ENCODE measurements around the gene CFAP45.

CFAP45 gene

GRCh38 chr1:159873530-159874143 is 26.3 kb downstream of the CFAP45 start:
- no peak for DNase-seq (ENCODE audit: low read depth)

DNA sequence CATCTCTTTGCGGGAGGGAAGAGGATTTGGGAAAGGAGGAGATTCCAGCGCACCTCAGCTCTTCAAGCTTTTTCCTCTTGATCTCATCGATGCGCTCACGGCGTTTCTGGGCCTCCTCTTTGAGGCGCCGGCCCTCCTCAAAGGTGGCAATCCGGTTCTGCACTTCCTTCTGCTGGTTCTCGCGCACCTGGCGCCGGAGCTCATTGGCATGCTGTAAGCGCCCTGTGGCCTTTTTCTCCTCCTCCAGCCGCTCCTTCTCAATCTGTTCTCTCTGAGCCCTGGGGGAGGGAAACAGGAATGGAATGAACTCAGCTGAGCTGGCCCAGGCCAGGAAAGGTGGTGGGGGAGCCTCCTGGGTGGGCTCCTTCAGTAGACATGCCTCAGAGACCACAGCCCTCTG is 27.1 kb downstream of the CFAP45 start:
- DNase-seq (ENCODE audit: low read depth): no peak

DNA sequence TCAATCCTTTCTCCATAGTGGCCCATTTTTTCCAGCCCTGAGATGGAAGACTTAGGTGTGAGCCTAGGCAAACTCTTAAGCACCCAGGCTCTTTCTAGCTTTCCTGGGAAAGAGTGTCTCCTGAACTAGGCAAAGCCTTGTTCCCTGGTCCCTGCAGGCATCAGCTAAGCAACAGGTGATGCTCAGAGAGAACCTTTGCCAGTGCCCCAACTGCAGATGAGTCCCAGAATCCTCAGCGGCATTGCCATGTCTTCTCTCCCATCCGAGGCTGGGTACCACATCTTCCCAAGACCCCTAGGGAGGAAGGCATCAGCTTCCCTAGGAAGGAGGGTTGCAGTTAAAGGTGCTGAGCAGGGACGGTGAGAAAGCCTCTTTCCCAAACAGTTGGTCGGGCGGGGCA is 29.3 kb downstream of the CFAP45 start:
- no peak for DNase-seq (ENCODE audit: low read depth)

- no peak for DNase-seq (ENCODE audit: low read depth)
These were observed 30.4 kb downstream of the CFAP45 start for GRCh38 chr1:159869607-159870006.

DNA sequence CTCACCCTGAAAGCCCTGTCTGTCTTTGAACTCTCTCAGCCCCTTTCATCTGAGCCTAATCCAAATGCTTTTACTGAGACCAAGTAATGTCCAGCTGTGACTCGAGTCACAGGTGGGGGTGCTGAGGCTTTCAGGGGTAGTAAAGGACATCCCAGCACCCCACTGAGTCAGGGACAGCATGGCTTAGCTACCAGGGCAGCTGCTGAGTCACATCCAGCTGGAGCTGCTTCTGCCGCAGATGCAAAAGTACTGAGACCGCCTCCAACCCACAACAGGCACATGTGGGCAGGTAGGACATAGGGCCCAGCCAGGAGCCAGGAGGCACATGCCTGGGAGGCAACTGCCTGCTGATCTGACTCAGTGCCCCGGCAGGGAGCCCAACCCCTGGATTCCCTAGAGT is 30.8 kb downstream of the CFAP45 start:
- no peak for DNase-seq (ENCODE audit: low read depth)

GRCh38 chr1:159868766-159869165 is 31.2 kb downstream of the CFAP45 start:
- DNase-seq (ENCODE audit: low read depth): no peak

- no peak for DNase-seq (ENCODE audit: low read depth)
These were observed 32.3 kb downstream of the CFAP45 start for GRCh38 chr1:159867664-159868026.

- DNase-seq (ENCODE audit: low read depth): no peak
These were observed 32.9 kb downstream of the CFAP45 start for GRCh38 chr1:159866905-159867663.

DNA sequence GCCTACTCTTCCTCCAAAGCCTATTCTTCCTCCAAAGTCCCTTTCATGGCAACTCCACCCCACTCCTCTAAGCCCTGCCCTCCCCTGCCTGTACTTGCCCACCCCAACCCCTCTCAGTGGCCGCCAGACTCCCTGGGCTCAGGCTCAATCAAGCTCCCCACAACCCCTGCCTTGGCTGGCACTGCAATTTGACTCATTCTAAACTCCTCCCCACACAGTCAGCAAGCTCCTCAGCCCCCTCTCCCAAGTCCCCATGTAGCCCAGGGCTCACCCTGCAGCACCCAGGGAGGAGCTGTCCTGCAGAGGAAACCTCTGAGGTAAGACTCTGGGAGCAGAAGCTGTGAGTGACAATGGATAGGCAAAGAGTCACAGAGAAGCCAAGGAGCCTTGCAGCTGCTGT is 33.9 kb downstream of the CFAP45 start:
- DNase-seq (ENCODE audit: low read depth): no peak

GRCh38 chr1:159864262-159864661 is 35.7 kb downstream of the CFAP45 start:
- DNase-seq (ENCODE audit: low read depth): no peak

- no peak for DNase-seq (ENCODE audit: low read depth)
These were observed 37.4 kb downstream of the CFAP45 start, which contains the start of gene VSIG8 for GRCh38 chr1:159862557-159862956. Gene VSIG8 (minus strand): TSS chr1:159862657. CDS start chr1:159862521, 136 bp downstream.

- DNase-seq (ENCODE audit: low read depth): no peak
These were observed 37.9 kb downstream of the CFAP45 start for GRCh38 chr1:159862031-159862430.

DNA sequence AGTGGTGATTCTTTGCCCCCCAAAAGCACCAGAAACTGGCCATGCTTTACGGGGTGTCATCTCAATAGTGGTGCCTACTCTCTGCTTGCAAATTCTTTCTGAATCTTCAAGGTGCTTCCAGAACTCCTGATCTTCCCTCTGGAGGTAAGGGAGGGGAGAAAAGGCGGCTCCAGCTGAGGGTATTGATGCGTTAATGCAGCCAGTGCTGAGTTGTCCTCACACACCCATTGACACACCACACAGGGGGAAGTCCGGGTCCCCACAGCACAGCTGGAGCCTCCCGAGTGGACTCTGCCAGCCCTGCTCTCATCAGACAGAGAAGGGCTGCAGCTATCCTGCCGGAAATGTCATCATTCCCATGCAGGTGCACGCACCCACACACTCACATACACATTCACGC is 38.7 kb downstream of the CFAP45 start:
- no peak for DNase-seq (ENCODE audit: low read depth)

- DNase-seq (ENCODE audit: low read depth): no peak
These were observed 39.5 kb downstream of the CFAP45 start for GRCh38 chr1:159860456-159860855.

- DNase-seq (ENCODE audit: low read depth): no peak
These were observed 40.1 kb downstream of the CFAP45 start for GRCh38 chr1:159859767-159860322.

DNA sequence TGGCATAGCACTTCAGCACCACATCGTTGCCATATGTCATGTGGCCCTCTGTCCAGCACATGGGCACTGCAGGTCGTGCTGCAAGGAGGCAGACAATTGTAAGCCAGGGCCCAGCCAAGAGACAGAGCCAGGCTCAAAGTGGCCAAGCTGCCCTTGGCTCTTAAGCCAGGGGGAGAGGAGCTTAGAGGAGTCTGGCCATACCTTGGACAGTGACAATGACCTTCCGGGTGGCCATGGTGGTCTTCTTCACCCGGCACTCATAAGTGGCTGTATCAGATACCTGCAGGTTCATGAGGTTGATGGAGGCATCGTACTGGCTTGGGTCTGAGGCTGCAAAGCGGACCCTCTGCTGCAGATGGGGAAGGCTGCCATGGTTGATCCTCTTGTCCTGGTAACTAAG is 42.1 kb downstream of the CFAP45 start:
- no peak for DNase-seq (ENCODE audit: low read depth)

DNA sequence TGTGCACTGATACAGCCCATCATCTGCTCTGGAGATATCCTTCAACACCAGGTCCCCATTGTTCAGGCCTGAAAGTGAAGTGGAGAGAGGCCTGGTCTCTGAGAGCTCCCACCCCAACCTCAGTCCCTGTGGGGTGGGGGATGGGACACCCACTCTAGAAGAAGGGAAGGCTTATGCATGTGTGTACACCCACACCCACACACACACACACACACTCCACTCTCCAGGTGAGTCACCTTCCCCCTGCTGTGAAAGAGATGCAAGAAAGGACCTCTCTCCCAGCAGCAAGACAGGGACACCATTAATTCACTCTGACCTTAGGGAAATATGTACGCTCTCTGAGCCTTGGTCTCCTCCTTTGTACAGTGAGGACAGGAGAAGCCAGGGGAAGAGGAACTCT is 43.4 kb downstream of the CFAP45 start:
- no peak for DNase-seq (ENCODE audit: low read depth)

DNA sequence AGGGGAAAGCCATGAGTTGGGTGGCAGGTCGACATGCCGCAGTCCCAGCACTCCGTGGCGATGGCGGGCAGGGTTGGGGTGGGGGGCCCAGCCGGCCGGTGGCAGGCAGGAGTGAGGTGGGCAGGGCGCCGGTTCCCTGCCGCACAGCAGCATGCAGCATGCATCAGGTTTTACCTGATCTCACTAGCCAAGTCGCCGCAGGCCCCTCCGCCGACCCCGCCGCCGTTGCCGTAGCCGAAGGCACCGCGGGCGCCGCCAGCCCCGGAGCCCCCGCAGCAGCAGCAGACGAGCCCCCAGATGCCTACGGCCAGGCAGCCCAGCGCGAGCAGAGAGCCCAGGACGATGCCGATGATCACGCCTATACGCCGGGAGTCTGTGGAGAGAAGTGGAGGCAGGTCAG is 44.3 kb downstream of the CFAP45 start:
- no peak for DNase-seq (ENCODE audit: low read depth)

DNA sequence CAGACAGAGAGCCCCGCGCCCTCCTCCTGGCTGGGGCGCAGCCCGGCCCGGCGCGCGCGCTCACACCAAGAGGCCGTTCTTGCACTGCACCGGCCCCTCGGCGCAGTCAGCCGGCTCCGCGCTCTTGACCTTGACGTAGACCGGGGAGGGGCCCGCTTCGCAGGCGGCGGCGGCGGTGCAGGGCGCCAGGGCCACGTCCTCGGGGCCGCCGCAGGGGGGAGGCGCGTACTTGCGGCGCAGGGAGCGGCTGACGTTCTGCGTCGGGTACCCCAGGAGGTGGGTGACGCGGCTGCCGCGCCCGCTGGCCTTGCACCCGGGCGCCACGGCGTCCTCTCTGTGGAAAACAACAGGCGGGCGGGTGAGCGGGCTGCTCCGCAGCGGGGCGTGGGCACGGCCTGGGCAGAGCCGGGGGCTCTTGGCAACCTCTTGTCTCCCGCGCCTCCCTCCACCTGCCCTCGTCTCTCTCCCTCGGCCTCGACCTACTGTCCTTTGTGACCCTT is 45.2 kb downstream of the CFAP45 start:
- peak; percentile 54 for DNase-seq (ENCODE audit: low read depth)

GRCh38 chr1:159854116-159854692 is 45.8 kb downstream of the CFAP45 start:
- DNase-seq (ENCODE audit: low read depth): no peak

DNA sequence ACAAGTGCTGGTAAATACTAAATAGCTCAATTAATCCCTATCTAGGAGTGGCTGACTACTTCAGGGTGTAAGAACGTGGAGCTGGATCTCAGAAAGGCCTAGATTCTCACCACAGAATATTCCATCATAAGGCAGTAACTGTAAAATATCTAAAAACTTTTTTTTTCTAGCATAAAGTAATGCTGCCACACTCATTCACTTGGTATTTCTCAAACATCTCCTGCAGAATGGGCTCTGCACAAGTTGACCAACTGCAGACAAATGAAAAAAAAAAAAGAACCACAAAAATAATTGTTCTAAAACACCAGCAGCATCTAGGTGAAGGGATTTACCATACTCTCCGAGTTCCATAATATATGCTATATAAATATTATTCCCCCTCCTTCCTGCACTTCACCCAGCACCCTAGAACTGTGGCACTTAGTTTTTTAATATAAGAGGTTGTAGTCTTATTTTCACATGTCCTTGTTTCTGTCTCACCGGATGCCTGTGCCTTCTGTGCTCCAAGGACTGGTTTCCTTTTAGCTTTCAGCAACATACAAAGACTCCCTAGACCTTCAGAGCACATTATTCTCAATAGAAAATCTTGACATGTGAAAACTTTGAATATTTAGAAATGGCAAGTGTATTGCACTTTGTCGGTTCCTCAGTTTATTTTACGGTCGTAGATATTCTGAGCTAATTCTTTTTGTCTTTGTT is 46.4 kb downstream of the CFAP45 start:
- no peak for DNase-seq (ENCODE audit: low read depth)

DNA sequence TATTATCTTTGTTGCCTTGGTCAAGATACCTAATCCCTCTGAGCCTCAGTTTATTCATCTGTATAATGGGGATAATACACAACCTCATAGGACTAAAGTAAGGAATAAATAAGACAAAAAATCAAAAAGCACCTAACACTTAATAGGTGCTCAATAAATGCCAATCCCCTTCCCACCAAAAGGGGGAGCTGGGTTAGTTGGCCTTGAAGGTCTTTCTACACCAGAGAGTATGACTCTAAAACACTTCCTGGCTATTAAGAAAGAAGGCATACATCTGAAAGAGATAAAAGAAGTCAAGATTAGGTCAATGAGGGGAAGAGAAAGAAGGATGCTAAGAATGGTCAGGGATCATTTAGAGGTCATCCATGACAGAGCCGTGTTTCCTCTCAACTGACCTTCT is 48.6 kb downstream of the CFAP45 start:
- no peak for DNase-seq (ENCODE audit: low read depth)

All from activated gamma-delta T cell treated with anti-CD3 and anti-CD28 coated beads, Interleukin-2, amount 50 U/mL, for 16 hours (primary cell).